ENCODE results near the gene C16orf95.

Gene C16orf95

GRCh38 chr16:87331241-87331801 lies 14.1 kb upstream of the C16orf95 start:
- DNase-seq: no peak

DNA sequence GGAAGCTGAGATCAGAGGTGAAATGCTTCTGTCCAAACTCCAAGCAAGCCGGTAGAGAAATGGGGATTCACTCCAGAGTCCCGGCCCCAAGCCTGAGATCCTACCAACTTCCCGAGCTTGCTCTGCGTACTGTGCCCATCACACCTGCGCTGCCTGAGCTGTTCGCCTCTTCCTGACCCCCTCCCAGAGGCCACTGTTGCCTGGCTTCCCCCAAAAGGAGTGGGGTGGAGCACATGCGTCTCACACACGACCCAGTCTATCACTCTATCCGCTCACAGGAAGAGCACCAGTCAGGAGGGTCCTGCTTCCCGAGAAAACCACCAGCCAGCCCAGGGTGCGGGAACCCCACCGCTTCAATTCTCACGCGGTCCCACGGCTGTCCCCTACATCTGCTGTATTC lies 13.5 kb upstream of the C16orf95 start:
- DNase-seq: no peak

GRCh38 chr16:87330257-87330624 lies 13.0 kb upstream of the C16orf95 start:
- DNase-seq: no peak

DNA sequence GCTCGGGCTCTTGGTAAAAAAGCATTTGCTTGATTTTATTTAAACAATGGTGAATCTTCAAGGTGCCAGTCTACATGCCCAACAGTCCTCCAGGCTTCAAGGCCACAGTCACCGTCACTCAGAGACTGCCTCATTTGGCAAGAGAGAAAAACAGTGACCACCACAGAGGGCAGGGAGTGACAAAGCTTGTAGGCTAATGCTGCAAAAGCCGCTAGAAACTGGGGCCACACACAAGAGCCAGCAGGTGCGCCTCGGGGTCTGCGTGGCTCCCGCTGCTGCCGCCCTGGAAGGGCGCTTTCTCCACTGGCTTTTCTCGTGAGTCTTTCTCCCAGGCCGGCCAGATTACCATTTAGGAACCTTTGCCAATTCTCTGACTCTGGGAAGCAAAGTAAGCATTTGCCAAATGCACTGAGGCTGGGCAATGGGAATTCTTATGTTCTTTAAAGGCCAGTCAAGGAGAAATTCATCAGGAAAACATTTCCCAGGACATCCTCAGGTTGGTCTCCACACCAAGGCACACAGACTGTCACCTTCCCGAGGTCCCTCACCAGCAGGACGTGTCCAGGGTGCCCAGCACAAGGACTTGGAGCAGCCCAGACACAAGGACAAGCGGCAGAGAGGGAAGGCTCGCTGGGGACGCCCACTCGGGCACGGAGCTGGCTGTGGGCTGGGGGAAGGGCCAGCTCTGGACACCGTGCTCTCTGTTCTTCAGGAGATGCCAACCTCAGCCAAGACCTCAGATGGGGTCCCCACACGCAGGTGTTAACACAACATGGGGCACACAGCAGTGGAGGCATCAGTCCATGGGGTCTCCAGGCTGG lies 12.5 kb upstream of the C16orf95 start:
- DNase-seq: no peak

DNA sequence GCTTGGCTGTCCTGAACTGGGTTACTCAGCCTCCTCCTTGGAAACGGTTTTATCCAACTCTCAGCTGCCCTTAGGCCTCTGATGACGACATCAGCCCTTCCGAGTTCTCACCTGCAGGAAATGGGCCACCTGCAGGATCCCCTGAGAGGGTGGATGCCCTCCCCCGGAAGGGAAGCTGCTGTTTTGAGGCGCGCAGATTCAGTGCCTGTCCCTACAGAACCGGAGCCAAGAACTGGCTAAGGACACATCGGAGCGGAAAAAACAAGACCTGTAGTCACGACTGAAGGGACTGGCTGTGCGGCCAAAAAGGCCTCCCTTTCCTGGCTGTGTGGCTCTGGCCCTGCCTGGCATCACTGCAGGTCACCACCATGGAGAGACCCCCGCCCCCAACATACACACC lies 11.7 kb upstream of the C16orf95 start:
- DNase-seq: no peak

- DNase-seq: no peak
Measured at GRCh38 chr16:87327798-87328495, 10.8 kb upstream of the C16orf95 start.

- DNase-seq: no peak
Measured at GRCh38 chr16:87326151-87326571, 9.0 kb upstream of the C16orf95 start.

DNA sequence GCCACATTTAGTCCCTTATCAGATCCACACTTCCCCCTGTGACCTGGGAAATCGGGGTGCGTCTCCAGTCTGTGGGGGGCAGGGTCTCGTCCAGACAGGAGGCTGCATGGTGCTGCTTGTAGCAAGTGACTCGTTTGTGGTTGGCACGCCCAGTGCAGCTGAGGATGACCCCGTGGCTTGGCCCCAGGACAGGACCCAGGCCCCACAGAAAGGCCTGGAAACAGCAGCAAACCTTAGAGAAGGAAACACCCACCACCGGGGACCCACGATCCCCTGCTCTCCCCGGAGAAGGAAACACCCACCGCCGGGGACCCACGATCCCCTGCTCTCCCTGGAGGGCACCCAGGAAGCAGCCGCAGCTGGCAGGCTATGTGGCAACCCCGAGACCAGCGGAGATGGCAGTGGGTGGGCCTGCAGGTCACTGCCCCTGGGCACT lies 8.2 kb upstream of the C16orf95 start:
- no peak for DNase-seq

GRCh38 chr16:87324411-87325275 lies 7.5 kb upstream of the C16orf95 start:
- peak in 5 of 6 experiments; percentile 15 to 56 (median 33) for DNase-seq

DNA sequence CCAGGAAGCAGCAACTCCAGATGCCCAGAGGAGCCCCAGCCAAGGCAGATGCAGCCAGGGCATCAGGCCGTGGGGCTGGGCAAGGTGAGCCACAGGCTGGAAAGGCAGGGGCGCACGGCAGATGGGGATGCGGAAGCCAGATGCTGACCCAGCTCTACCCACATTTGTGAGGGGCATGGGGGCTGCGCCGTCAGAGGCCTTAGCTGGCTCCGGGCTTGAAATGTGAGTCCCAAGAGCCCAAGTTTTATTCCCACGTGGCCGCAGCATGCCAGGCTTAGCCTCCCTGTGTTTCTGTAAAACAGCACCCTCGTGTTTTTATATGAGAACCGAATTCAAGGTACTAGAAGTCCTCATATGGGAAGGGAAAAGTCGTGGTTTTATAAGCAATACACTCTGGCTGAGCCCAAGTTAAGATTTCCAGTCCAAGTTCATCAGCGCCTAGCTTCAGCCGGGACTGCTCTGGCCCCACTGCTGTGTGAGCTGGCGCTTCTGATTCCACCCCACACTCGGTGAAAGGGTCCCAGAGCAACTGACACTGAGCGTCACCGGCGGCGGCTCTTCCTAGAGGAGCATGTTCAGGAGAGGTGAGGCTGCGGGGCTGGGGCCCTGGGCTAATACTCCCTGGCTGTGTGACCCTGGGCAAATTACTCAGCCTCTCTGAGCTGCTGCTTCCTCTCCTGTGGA lies 6.7 kb upstream of the C16orf95 start:
- no peak for DNase-seq

DNA sequence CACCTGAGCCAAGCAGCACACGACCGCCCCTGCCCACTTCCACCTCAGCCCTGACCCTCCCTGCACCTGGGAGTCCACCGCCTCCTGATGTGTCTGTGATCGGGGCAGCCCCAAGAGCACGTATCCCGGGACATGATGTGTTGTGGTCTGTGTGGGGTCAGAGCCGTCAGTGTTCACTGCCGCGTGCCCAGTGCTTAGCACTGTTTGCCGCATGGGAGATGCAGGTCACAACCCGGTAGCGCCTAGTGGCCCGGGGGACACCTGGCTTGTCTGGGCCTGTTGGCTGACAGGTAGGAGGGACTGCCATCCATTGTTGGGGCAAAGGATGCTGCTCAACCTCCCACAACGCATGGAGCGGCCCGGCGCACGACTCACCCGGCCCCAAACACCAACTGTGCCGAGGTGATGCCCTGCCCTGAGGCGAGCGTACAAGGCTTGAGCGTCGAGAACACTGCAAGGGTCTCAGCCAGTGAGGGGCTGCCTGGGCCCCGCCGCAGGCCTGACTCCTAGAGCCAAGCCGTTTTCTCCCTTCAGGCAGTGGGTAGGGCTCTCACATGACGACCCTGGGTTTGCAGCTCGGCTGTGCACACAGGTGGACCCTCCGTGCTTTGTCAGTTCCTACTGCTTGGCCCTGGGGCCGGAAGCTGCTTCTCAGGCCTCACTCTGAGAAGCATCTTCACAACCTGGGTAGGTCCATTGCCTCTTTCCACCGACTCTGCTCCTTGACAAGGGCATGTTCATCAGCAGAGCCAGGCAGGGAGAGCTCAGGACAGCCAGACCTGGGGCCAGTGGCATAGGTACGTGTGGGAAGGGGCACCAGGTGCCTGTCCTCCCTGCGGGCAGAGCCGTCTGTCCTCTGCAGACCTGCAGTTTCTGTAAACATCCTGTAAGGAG lies 5.9 kb upstream of the C16orf95 start:
- DNase-seq: no peak

DNA sequence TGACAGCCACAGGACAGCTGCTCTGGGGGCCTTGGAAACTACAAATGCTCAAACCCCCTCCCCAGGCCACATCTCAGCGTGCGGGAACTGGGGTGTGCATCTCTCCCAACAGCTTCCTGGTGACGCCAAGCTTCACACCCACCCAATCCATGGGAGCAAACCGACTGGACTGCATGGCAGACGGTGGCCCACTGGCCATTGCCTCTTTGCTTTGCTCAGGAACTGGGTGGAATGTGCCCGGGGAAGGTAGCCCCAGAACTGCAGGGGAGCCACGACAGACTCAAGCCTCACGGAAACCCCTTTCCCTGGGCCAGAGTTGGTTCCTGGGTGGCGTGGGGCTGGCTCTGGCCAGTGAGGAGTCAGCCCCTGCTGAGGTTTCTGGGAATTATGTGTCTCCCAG lies 5.2 kb upstream of the C16orf95 start:
- no peak for DNase-seq

DNA sequence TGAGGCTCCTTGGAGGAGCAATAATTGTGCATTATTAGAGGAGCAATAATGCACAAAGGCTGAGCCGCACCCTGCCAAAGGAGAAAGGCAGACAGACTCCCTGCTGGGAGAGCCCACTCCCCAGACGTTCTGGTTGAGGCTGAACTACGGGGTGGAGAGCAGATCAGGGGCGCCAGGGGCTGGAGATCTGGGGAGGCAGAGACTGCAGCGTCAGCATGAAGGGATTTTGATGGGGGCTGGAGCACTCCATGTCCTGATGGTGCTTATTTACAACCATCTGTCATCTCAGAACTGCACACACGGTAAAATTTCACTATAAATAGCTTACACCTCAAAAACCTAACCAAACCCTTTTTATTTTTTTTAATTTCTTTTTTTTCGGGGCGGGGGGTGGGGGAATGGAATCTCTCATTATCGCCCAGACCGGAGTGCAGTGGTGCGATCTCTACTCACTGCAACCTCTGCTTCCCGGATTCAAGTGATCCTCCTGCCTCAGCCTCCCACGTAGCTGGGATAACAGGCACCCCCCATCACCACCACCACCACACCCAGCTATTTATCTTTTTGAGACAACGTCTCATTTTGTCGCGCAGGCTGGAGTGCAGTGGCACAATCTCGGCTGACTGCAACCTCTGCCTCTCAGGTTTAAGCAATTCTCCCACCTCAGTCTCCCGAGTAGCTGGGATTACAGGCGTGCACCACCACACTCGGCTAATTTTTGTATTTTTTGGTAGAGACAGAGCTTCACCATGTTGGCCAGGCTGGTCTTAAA lies 4.3 kb upstream of the C16orf95 start:
- no peak for DNase-seq

DNA sequence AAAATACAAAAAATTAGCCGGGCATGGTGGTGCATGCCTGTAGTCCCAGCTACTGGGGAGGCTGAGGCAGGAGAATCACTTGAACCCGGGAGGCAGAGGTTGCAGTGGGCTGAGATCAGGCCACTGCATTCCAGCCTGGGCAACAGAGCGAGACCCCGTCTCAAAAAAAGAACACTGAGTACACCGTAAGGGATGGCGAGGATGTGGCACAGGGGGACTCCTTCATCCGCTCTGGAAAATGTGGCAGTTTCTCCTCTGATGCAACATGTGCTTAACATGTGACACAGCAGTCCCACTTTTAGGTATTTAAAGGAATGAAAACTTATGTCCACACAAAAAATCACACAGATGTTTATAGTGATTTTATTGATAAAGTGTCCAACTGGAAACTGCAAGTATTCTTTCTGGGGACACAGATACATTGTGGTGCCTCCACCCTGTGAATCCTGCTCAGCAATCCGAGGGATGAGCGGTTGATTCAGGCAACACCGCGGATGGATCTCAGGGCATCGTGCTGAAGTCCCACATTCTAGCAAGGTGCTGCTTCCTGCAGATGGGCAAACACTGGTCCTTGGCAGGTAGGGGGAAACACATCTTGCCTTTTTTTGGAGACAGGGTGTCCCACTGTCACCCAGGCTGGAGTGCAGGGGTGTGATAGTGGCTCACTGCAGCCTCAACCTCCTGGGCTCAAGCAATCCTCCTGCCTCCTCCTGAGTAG lies 3.5 kb upstream of the C16orf95 start:
- DNase-seq: no peak

DNA sequence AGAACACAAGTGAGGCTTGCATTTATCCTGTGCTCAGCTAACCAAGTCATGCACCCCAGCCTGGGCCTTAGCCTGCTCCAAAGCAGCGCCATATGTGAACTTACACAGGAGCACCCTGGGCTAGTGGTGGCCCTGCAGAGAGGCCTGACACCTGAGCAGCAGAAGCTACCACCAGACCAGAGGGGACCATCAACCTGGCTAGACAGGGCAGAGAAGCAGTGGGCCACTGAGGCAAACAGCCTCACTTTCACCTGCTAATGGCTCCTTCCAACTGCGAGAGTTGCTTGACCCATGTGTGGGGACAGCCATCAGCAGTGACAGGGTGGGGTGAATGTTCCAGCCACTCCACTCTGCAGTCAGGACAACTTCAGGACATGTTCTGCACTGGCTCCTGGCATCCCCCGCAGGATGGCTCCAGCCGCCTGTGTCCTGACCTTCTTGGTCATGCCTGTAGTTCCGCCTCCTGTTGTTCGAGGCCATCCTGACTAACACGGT lies 2.9 kb upstream of the C16orf95 start:
- DNase-seq: no peak

GRCh38 chr16:87319011-87319410 lies 1.8 kb upstream of the C16orf95 start:
- no peak for DNase-seq

- DNase-seq: peak in 2 of 6 experiments; percentile 39 to 47
Measured at GRCh38 chr16:87317750-87318644, 805 bp upstream of the C16orf95 start.

GRCh38 chr16:87316450-87316922 lies 706 bp downstream of the C16orf95 start:
- DNase-seq: no peak
